Erythroblast (primary cell): ENCODE results near the gene BSDC1.
"Not testable (repeated sequence)": the region's sequence is repeated elsewhere in the genome, so short reads cannot be mapped to it uniquely, and the experiment has no call there.

Experiments used
- GATA1 ChIP-seq: IDR thresholded peaks from 2 replicates; pipeline ENCODE4 v1.6.1; 2011; ENCODE audit warnings: low read depth, mild to moderate bottlenecking, control low read depth, low read length, moderate library complexity
- POLR2A ChIP-seq: IDR thresholded peaks from 2 replicates; pipeline ENCODE4 v1.6.1; 2011; ENCODE audit warnings: mild to moderate bottlenecking, low read length

DNA sequence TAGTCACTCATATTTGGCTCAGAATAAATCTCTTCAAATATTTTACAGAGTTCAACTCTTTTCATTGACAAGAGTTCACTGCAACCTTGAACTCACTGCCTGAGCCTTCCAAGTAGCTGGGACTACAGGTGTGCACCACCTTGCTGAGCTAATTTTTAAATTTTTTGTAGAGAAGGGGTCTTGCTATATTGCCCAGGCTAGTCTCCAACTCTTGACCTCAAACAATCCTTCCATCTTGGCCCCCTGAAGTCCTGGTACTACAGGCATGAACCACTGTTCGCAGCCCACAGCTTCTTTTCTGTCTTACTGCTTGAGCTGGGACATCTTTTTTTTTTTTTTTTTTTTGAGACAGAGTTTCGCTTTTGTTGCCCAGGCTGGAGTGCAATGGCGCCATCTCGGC lies 44.5 kb upstream of the BSDC1 start:
- TF ChIP-seq POLR2A, GATA1: not testable (repeated sequence)
